ENCODE measurements around the gene CST3. TPM values are rescaled to one million over a fixed set of nuclear protein-coding genes. Genes with fewer than 3 reads are reported as not detected.

Gene CST3
- total and polyA plus RNA-seq, 2 of the 8 experiments (the other 6 are each of a cell fraction or from before 2014, with no cell fraction given), result 53.2 to 184 TPM

DNA sequence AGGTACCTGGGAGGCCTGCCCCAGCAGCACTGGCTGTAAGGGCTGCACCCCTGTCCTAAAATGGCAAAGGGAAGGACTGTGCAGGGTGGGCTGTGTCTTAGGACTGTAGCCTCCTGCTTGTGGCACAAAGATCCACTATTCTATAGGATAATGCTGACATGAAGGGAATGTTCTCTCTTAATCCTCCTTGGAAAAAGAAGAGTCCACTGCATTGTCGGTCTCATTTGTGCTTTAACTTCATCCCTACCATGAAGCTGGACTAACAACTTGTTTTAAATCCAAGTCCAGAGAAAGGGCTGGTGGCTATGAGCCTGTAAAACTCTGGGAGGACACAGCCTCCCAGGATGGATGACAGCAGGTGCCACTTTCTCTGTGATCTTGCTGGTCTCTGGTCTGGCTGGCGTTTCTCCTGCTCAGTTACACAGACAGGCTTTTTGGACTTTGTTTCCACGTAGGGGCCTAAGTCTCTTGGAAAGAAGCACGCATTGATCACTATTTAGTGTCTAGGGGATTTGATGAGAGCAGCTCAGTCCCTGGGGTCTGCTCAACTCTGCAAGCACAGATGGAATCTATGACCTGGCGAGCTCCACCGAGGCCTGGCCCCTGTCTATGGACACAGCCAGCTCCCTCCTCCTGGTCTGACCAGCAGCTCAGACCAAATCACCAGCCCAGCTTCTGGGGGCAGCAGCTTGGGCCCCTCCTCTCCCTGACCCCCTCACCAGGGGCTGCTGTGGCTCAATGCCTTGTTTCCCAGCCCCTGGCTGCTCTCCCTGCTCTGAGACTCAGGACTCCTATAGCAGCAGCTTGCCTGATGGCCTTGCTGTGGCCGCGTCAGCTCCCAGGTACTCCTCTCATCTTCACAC is 4.8 kb downstream of the CST3 start (continued):
- TF ChIP-seq ASH2L (IDR thresholded peaks at IDR 0.05; ENCODE audit: low read length) (no peak), SIX5 (IDR thresholded peaks at IDR 0.05; ENCODE audit: low read depth, low read length) (no peak), BRCA1 (IDR thresholded peaks at IDR 0.05; ENCODE audit: low read depth, low read length) (no peak), TBP (IDR thresholded peaks at IDR 0.05; ENCODE audit: low read depth, low read length) (no peak)
- TF ChIP-seq, protein P1, sequence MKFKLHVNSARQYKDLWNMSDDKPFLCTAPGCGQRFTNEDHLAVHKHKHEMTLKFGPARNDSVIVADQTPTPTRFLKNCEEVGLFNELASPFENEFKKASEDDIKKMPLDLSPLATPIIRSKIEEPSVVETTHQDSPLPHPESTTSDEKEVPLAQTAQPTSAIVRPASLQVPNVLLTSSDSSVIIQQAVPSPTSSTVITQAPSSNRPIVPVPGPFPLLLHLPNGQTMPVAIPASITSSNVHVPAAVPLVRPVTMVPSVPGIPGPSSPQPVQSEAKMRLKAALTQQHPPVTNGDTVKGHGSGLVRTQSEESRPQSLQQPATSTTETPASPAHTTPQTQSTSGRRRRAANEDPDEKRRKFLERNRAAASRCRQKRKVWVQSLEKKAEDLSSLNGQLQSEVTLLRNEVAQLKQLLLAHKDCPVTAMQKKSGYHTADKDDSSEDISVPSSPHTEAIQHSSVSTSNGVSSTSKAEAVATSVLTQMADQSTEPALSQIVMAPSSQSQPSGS (IDR thresholded peaks at IDR 0.05; ENCODE audit: low read length), result no peak

Data from H1 (cell line).